Ishikawa (cell line): ENCODE data around the gene SRRM2.

Source experiments
- CEBPB ChIP-seq: IDR thresholded peaks from 2 replicates; pipeline ENCODE4 v1.6.1; 2012
- FOXM1 ChIP-seq: IDR thresholded peaks from 2 replicates; pipeline ENCODE4 v1.6.1; 2012; ENCODE audit warnings: low read depth, borderline replicate concordance
- USF1 ChIP-seq: IDR thresholded peaks from 2 replicates; pipeline ENCODE4 v1.6.1; 2012
- ZBTB7A ChIP-seq: IDR thresholded peaks from 2 replicates; pipeline ENCODE4 v1.6.1; 2012; ENCODE audit warnings: low read depth
- TF ChIP-seq, protein P1 (sequence below): IDR thresholded peaks from 2 replicates; pipeline ENCODE4 v1.6.1; 2012
- TF ChIP-seq, protein P2 (sequence below): IDR thresholded peaks from 2 replicates; pipeline ENCODE4 v1.6.1; 2012; ENCODE audit warnings: low read depth, mild to moderate bottlenecking

- TF ChIP-seq, protein P1, sequence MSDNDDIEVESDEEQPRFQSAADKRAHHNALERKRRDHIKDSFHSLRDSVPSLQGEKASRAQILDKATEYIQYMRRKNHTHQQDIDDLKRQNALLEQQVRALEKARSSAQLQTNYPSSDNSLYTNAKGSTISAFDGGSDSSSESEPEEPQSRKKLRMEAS: no peak
- TF ChIP-seq, protein P2, sequence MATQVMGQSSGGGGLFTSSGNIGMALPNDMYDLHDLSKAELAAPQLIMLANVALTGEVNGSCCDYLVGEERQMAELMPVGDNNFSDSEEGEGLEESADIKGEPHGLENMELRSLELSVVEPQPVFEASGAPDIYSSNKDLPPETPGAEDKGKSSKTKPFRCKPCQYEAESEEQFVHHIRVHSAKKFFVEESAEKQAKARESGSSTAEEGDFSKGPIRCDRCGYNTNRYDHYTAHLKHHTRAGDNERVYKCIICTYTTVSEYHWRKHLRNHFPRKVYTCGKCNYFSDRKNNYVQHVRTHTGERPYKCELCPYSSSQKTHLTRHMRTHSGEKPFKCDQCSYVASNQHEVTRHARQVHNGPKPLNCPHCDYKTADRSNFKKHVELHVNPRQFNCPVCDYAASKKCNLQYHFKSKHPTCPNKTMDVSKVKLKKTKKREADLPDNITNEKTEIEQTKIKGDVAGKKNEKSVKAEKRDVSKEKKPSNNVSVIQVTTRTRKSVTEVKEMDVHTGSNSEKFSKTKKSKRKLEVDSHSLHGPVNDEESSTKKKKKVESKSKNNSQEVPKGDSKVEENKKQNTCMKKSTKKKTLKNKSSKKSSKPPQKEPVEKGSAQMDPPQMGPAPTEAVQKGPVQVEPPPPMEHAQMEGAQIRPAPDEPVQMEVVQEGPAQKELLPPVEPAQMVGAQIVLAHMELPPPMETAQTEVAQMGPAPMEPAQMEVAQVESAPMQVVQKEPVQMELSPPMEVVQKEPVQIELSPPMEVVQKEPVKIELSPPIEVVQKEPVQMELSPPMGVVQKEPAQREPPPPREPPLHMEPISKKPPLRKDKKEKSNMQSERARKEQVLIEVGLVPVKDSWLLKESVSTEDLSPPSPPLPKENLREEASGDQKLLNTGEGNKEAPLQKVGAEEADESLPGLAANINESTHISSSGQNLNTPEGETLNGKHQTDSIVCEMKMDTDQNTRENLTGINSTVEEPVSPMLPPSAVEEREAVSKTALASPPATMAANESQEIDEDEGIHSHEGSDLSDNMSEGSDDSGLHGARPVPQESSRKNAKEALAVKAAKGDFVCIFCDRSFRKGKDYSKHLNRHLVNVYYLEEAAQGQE: no peak
- TF ChIP-seq USF1: no peak
- TF ChIP-seq FOXM1: no peak
- TF ChIP-seq CEBPB: no peak
- TF ChIP-seq ZBTB7A: no peak
Measured at GRCh38 chr16:2710711-2711231, 41.7 kb upstream of the SRRM2 start.
